Lung microvascular endothelial cell (primary cell): ENCODE data around the gene CIITA. TPM values are rescaled to one million over a fixed set of nuclear protein-coding genes. Genes with fewer than 3 reads are reported as not detected.
A peak's percentile ranks its signal among the peaks of the same experiment; 100 is the strongest.

Experiments used
- DNase-seq, 2 donors: peaks; one replicate each; pipeline versions ENCODE4 v3.0.0 to v3.0.0-alpha.2; 2010; ENCODE audit warnings: low read depth in 2 of 2
- total RNA-seq: library from RNA; depleted of rRNA; stranded (reverse); fragments of >200 nt; gene quantifications from 2 replicates; pipeline ENCODE4 v1.2.1, GENCODE V29; 2014

Gene CIITA
- total RNA-seq, 1 donor from 2014 or later, result under 0.01 TPM

GRCh38 chr16:10849736-10850477 is 27.1 kb upstream of the CIITA start:
- no peak for DNase-seq

- no peak for DNase-seq
These were observed 26.5 kb upstream of the CIITA start for GRCh38 chr16:10850478-10850850.

GRCh38 chr16:10851512-10851911 is 25.5 kb upstream of the CIITA start:
- DNase-seq, result peak in 1 of 2 donors; percentile 28

GRCh38 chr16:10852286-10852685 is 24.7 kb upstream of the CIITA start:
- DNase-seq, result no peak

GRCh38 chr16:10852948-10853347 is 24.1 kb upstream of the CIITA start:
- peak in 1 of 2 donors; percentile 12 for DNase-seq

- no peak for DNase-seq
These were observed 21.0 kb upstream of the CIITA start for GRCh38 chr16:10856042-10856441.

GRCh38 chr16:10858203-10858602 is 18.8 kb upstream of the CIITA start:
- no peak for DNase-seq

GRCh38 chr16:10859020-10859419 is 18.0 kb upstream of the CIITA start:
- DNase-seq, result no peak

GRCh38 chr16:10859658-10860057 is 17.3 kb upstream of the CIITA start:
- no peak for DNase-seq

GRCh38 chr16:10862438-10862837 is 14.6 kb upstream of the CIITA start:
- peak in 1 of 2 donors; percentile 6 for DNase-seq

- no peak for DNase-seq
These were observed 10.7 kb upstream of the CIITA start for GRCh38 chr16:10865991-10866966.

- no peak for DNase-seq
These were observed 9.8 kb upstream of the CIITA start for GRCh38 chr16:10867199-10867598.

- no peak for DNase-seq
These were observed 8.9 kb upstream of the CIITA start for GRCh38 chr16:10868104-10868595.

- DNase-seq, result peak in 1 of 2 donors; percentile 52
These were observed 8.2 kb upstream of the CIITA start for GRCh38 chr16:10868596-10869469.

- no peak for DNase-seq
These were observed 6.7 kb upstream of the CIITA start for GRCh38 chr16:10870137-10870776.

- DNase-seq, result no peak
These were observed 6.2 kb upstream of the CIITA start for GRCh38 chr16:10870808-10871156.

GRCh38 chr16:10871157-10871991 is 5.6 kb upstream of the CIITA start:
- DNase-seq, result peak in 1 of 2 donors; percentile 54

GRCh38 chr16:10876315-10876714 is 687 bp upstream of the CIITA start:
- no peak for DNase-seq

- DNase-seq, result no peak
These were observed 507 bp downstream of the CIITA start for GRCh38 chr16:10877472-10877946.

- no peak for DNase-seq
These were observed 1.3 kb downstream of the CIITA start for GRCh38 chr16:10878328-10878643.
